HepG2 (cell line): ENCODE results near the gene PALM3. TPM values are rescaled to one million over a fixed set of nuclear protein-coding genes. Genes with fewer than 3 reads are reported as not detected.
"Not testable (repeated sequence)": the region's sequence is repeated elsewhere in the genome, so short reads cannot be mapped to it uniquely, and the experiment has no call there.

Experiments used
- ATAC-seq: fragments of 200-7000 bp; cut with Tn5 transposase; 3 replicates; pipeline ENCODE4 v1.9.1; 2020; ENCODE audit warnings: mild to moderate bottlenecking, moderate library complexity
- BruUV-seq: library from RNA; stranded (reverse); fragments of 400-500 nt; replicated peaks from 2 replicates; lab custom pipeline; 2021; lab: Mats Ljungman, UMichigan
- CTCF ChIA-PET: fragments of 300-600 bp; formaldehyde crosslinking; extraction: SDS; loops from one replicate; lab custom pipeline; 2021; ENCODE audit warnings: low total read pairs, inconsistent platforms, low intra/inter-chr PET ratio; lab: Yijun Ruan, JAX
- POLR2A ChIA-PET: fragments of 350-600 bp; sonication (Branson Sonifier 250); formaldehyde crosslinking; loops from one replicate; lab custom pipeline; 2020; ENCODE audit warnings: antibody characterized with exemption, inconsistent platforms; lab: Yijun Ruan, JAX
- DNase-seq: peaks from one replicate; pipeline ENCODE4 v3.0.0-alpha.2; 2015; ENCODE audit warnings: low spot score
- FAIRE-seq: peaks from 3 replicates; lab custom pipeline; 2011; peaks lifted over from hg19 to GRCh38; lab: Jason Lieb, UNC
- H2AFZ ChIP-seq: one replicate; pipeline ENCODE4 v1.6.1; 2011; ENCODE audit warnings: low read length, inconsistent platforms
- H3K27ac ChIP-seq: fragments of 300-600 bp; 3 replicates; pipeline ENCODE4 v1.8.0; 2011; ENCODE audit warnings: mixed run types, mild to moderate bottlenecking, mixed read lengths, low read length, inconsistent platforms; ENCODE audit not compliant: insufficient read depth; ENCODE audit errors: extremely low read length
- H3K27me3 ChIP-seq, 2 experiments: fragments of 200-600 bp in 1 of 2; 2 replicates in 1 of 2; 3 replicates in 1 of 2; pipeline versions ENCODE4 v1.6.0 to v1.8.0; 2011; ENCODE audit warnings: low read length in 2 of 2, mild to moderate bottlenecking in 2 of 2, moderate library complexity in 2 of 2, inconsistent platforms in 1 of 2; ENCODE audit not compliant: insufficient read depth in 2 of 2, control insufficient read depth in 1 of 2
- H3K36me3 ChIP-seq, 2 experiments: fragments of 200-600 bp in 1 of 2; replicated peaks in 1 of 2; 2 replicates in 1 of 2; 3 replicates in 1 of 2; pipeline versions ENCODE4 v1.5.1 to v1.8.0; 2011; ENCODE audit warnings: low read length in 2 of 2, inconsistent platforms in 1 of 2; ENCODE audit not compliant: insufficient read depth in 2 of 2, control insufficient read depth in 1 of 2
- H3K4me1 ChIP-seq: 2 replicates; pipeline ENCODE4 v1.5.1; 2012; ENCODE audit warnings: low read length, inconsistent platforms; ENCODE audit not compliant: insufficient read depth
- H3K4me2 ChIP-seq: 2 replicates; pipeline ENCODE4 v1.6.0; 2011; ENCODE audit warnings: low read depth, low read length, inconsistent platforms
- H3K4me3 ChIP-seq, 3 experiments: fragments of 200-600 bp in 1 of 3; sonication (generic), shearing (Covaris generic) in 1 of 3; replicated peaks in 1 of 3; 2 replicates each; pipeline ENCODE4 v1.5.1; 2011 to 2016; ENCODE audit warnings: low read length in 3 of 3, inconsistent platforms in 2 of 3, low read depth in 2 of 3, mild to moderate bottlenecking in 2 of 3, control low read depth in 1 of 3, mixed read lengths in 1 of 3; ENCODE audit not compliant: insufficient read depth in 1 of 3
- H3K79me2 ChIP-seq: one replicate; pipeline ENCODE4 v1.6.1; 2011; ENCODE audit warnings: low read length, inconsistent platforms; ENCODE audit not compliant: insufficient read depth
- H3K9ac ChIP-seq: 2 replicates; pipeline ENCODE4 v1.6.0; 2011; ENCODE audit warnings: mild to moderate bottlenecking, low read depth, low read length, inconsistent platforms; ENCODE audit not compliant: insufficient read depth
- H3K9me3 ChIP-seq: 2 replicates; pipeline ENCODE4 v1.5.1; 2012; ENCODE audit warnings: mild to moderate bottlenecking, low read length
- H4K20me1 ChIP-seq: 2 replicates; pipeline ENCODE4 v1.6.0; 2011; ENCODE audit warnings: inconsistent platforms, mild to moderate bottlenecking, low read length, moderate library complexity; ENCODE audit not compliant: insufficient read depth
- CTCF ChIP-seq: sonication (generic); formaldehyde crosslinking; IDR thresholded peaks from 2 replicates; pipeline ENCODE4 v1.5.0; 2020; ENCODE audit warnings: mild to moderate bottlenecking, missing genetic modification reagents, moderate library complexity
- KDM2A ChIP-seq: sonication (generic); formaldehyde crosslinking; IDR thresholded peaks from 2 replicates; pipeline ENCODE4 v1.4.0; 2020; ENCODE audit warnings: low read depth, missing genetic modification reagents, borderline replicate concordance
- RAD21 ChIP-seq: fragments of 450-650 bp; formaldehyde crosslinking; IDR thresholded peaks from 2 replicates; pipeline ENCODE4 v1.5.0; 2020; ENCODE audit warnings: mild to moderate bottlenecking
- SETDB1 ChIP-seq: sonication (generic); formaldehyde crosslinking; IDR thresholded peaks from 2 replicates; pipeline ENCODE4 v1.5.1; 2020; ENCODE audit warnings: missing genetic modification reagents, mild to moderate bottlenecking, borderline replicate concordance
- SMC3 ChIP-seq: IDR thresholded peaks from 2 replicates; pipeline ENCODE4 v1.6.1; 2011; ENCODE audit warnings: low read length, improper control_type of control experiment
- STAG1 ChIP-seq: sonication (generic); formaldehyde crosslinking; IDR thresholded peaks from 2 replicates; pipeline ENCODE4 v1.4.0; 2020; ENCODE audit warnings: missing genetic modification reagents
- TEAD3 ChIP-seq: optimal IDR thresholded peaks from 2 replicates; pipeline ENCODE3; 2016; ENCODE audit warnings: borderline replicate concordance
- XRCC5 ChIP-seq: fragments of 200-400 bp; formaldehyde crosslinking; optimal IDR thresholded peaks from 2 replicates; pipeline ENCODE3; 2017; ENCODE audit warnings: mild to moderate bottlenecking, low read length
- ZMYM2 ChIP-seq: sonication (generic); formaldehyde crosslinking; IDR thresholded peaks from 2 replicates; pipeline ENCODE4 v1.8.0; 2022; ENCODE audit warnings: mild to moderate bottlenecking, missing genetic modification reagents
- ZNF383 ChIP-seq: sonication (generic); formaldehyde crosslinking; IDR thresholded peaks from 2 replicates; pipeline ENCODE4 v1.4.0; 2020; ENCODE audit warnings: missing genetic modification reagents, mild to moderate bottlenecking, borderline replicate concordance
- ZNF678 ChIP-seq: sonication (generic); formaldehyde crosslinking; IDR thresholded peaks from 2 replicates; pipeline ENCODE4 v1.4.0; 2020; ENCODE audit warnings: mild to moderate bottlenecking, missing genetic modification reagents
- ZNF780A ChIP-seq: sonication (generic); formaldehyde crosslinking; IDR thresholded peaks from 2 replicates; pipeline ENCODE4 v1.8.0; 2022; ENCODE audit warnings: mild to moderate bottlenecking, missing genetic modification reagents, moderate library complexity
- WGBS: methylation state at CpG from one replicate; pipeline ENCODE4 v1.1.6; 2017; ENCODE audit warnings: low lambda C conversion rate; 5-methylcytosine and 5-hydroxymethylcytosine counted together
- in situ Hi-C: cut with HindIII; loops from 2 replicates; pipeline ENCODE4 v1.10.0; 2017; ENCODE audit warnings: low pct_unique_long_range_greater_than_20kb; ENCODE audit not compliant: extremely low pct_ligation_motif_present
- intact Hi-C: fragments of 100-400 bp; cut with micrococcal nuclease; formaldehyde crosslinking; loops from one replicate; pipeline ENCODE4 v1.10.0; 2022; ENCODE audit not compliant: unreplicated experiment
- polyA plus RNA-seq, 8 experiments: library from polyadenylated mRNA; depleted of rRNA in 3 of 8; stranded (reverse) in 7 of 8; unstranded in 1 of 8; fragments of >200 nt; fragmentation: Illumina TruSeq in 4 of 8; extraction: Trizol in 4 of 8; gene quantifications; 2 replicates each; pipeline versions ENCODE4 v1.2.1 to v1.2.3, GENCODE V29; 2011 to 2016; ENCODE audit warnings: low read depth in 4 of 8, missing spikeins in 1 of 8, mixed read lengths in 1 of 8; ENCODE audit not compliant: insufficient read depth in 1 of 8
- total RNA-seq, 5 experiments: library from RNA; depleted of rRNA; stranded (reverse); fragments of >200 nt; fragmentation: Illumina TruSeq; extraction: Trizol; gene quantifications; 2 replicates each; pipeline ENCODE4 v1.2.3, GENCODE V29; 2016; ENCODE audit warnings: low read depth in 1 of 5

Gene PALM3
- total and polyA plus RNA-seq, 2 of the 13 experiments (the other 11 are each of a cell fraction or from before 2014, with no cell fraction given): 0.79 to 2.4 TPM

GRCh38 chr19:14048443-14049153 is 13.3 kb downstream of the PALM3 start:
- in situ Hi-C loops: no loop called here
- Histone ChIP-seq H4K20me1 (no peaks in the 10 kb centered on the region), H3K4me3 (no peak overlapping the region), H3K4me2 (no peak overlapping the region), H2AFZ (no peak overlapping the region), H3K36me3 (no peaks in the 10 kb centered on the region), H3K27me3 (no peaks in the 10 kb centered on the region), H3K4me1 (no peaks in the 10 kb centered on the region), H3K9me3 (peaks cover 4% of the 10 kb centered on the region), H3K27ac (no peak overlapping the region), H3K79me2 (no peaks in the 10 kb centered on the region), H3K9ac (no peak overlapping the region)
- intact Hi-C loops: no loop called here
- FAIRE-seq (no peak), DNase-seq (peak; percentile 23), ATAC-seq (peak; percentile 72)
- no TSS peak for BruUV-seq
- WGBS: 84% methylated on average over 8 of the region's 8 CpGs
- peak; percentile 72 for TF ChIP-seq CTCF (CRISPR knock-in tag)
- no peak for TF ChIP-seq ZNF780A (CRISPR knock-in tag)
- TF ChIP-seq STAG1 (CRISPR knock-in tag): peak; percentile 55
- TF ChIP-seq SMC3: 0 out of 2 replicates have a peak, but pooled peaks have one; percentile 20
- TF ChIP-seq XRCC5: peak; percentile 74
- peak; percentile 33; the same call in 1 of the 2 replicates for TF ChIP-seq KDM2A (CRISPR knock-in tag)
- TF ChIP-seq RAD21 (CRISPR knock-in tag): peak; percentile 41
- no peak for TF ChIP-seq ZNF678
- no peak for TF ChIP-seq ZMYM2
- no peak for TF ChIP-seq SETDB1 (CRISPR knock-in tag)
- TF ChIP-seq TEAD3 (CRISPR knock-in tag): no peak
- TF ChIP-seq ZNF383 (CRISPR knock-in tag): no peak
- ChIA-PET CTCF (no interaction called here), POLR2A (interaction anchor here (0.7 kb wide), 1 partner anchor 165 kb away, joined by 3 read pairs; no protein-coding TSS in a partner anchor)

GRCh38 chr19:14047866-14048265 is 14.0 kb downstream of the PALM3 start:
- DNase-seq, FAIRE-seq, intact Hi-C loops, POLR2A ChIA-PET, H2AFZ ChIP-seq, H3K36me3 ChIP-seq, ATAC-seq, H3K9me3 ChIP-seq, BruUV-seq, CTCF ChIA-PET, H3K4me1 ChIP-seq, H4K20me1 ChIP-seq, H3K27me3 ChIP-seq, H3K79me2 ChIP-seq, H3K9ac ChIP-seq, H3K27ac ChIP-seq, H3K4me2 ChIP-seq, in situ Hi-C loops, H3K4me3 ChIP-seq: not testable (repeated sequence)
- WGBS: 96% methylated on average over 10 of the region's 10 CpGs
